HG02678 (cell line): Measurements from ENCODE around the gene IGSF21.
"Not testable (repeated sequence)": the region's sequence is repeated elsewhere in the genome, so short reads cannot be mapped to it uniquely, and the experiment has no call there.

ENCODE experiments used
- ATAC-seq: cut with Tn5 transposase; IDR thresholded peaks from one replicate; pipeline ENCODE4 v1.9.1; 2021; ENCODE audit warnings: mild to moderate bottlenecking, moderate library complexity; ENCODE audit not compliant: unreplicated experiment

Gene IGSF21

GRCh38 chr1:18415448-18416027 lies 307.9 kb downstream of the IGSF21 start:
- no peak for ATAC-seq

- ATAC-seq: not testable (repeated sequence)
These were observed 308.5 kb downstream of the IGSF21 start for GRCh38 chr1:18416126-18416525.

- no peak for ATAC-seq
These were observed 310.0 kb downstream of the IGSF21 start for GRCh38 chr1:18417316-18418269.

- no peak for ATAC-seq
These were observed 311.7 kb downstream of the IGSF21 start for GRCh38 chr1:18419113-18419844.

GRCh38 chr1:18419845-18420184 lies 312.2 kb downstream of the IGSF21 start:
- no peak for ATAC-seq

- no peak for ATAC-seq
These were observed 314.6 kb downstream of the IGSF21 start for GRCh38 chr1:18422076-18422777.

- ATAC-seq: no peak
These were observed 315.4 kb downstream of the IGSF21 start for GRCh38 chr1:18422954-18423353.

GRCh38 chr1:18426580-18426979 lies 319.0 kb downstream of the IGSF21 start:
- no peak for ATAC-seq
